Neural cell (in vitro differentiated cells): ENCODE measurements around the gene ADARB2. TPM values are rescaled to one million over a fixed set of nuclear protein-coding genes. Genes with fewer than 3 reads are reported as not detected.

ENCODE experiments used
- H2AFZ ChIP-seq: fragments of 200-600, 300-800 bp; sonication (generic), shearing (Covaris generic); 2 replicates; pipeline ENCODE4 v1.6.0; 2014; ENCODE audit warnings: low read depth, mild to moderate bottlenecking, antibody characterized with exemption, low read length, moderate library complexity
- H3F3A ChIP-seq: fragments of 200-600 bp; shearing (Covaris generic); 2 replicates; pipeline ENCODE4 v1.6.1; 2016; ENCODE audit warnings: mild to moderate bottlenecking, moderate library complexity, mixed read lengths, antibody characterized with exemption, low read length; ENCODE audit not compliant: insufficient read depth, poor library complexity, severe bottlenecking
- H3K27ac ChIP-seq: fragments of 200-600, 300-800 bp; sonication (generic), shearing (Covaris generic); 2 replicates; pipeline ENCODE4 v1.5.1; 2014; ENCODE audit warnings: mild to moderate bottlenecking, low read length, moderate library complexity
- H3K27me3 ChIP-seq: fragments of 300-800, 200-600 bp; sonication (generic), shearing (Covaris generic); 2 replicates; pipeline ENCODE4 v1.6.0; 2014; ENCODE audit warnings: mild to moderate bottlenecking, low read depth, low read length, moderate library complexity; ENCODE audit not compliant: insufficient read depth
- H3K36me3 ChIP-seq: fragments of 300-800, 200-600 bp; sonication (generic), shearing (Covaris generic); 2 replicates; pipeline ENCODE4 v1.5.1; 2014; ENCODE audit warnings: mild to moderate bottlenecking, antibody characterized with exemption, low read length, moderate library complexity; ENCODE audit not compliant: insufficient read depth
- H3K4me2 ChIP-seq: fragments of 300-800, 200-600 bp; sonication (generic), shearing (Covaris generic); 2 replicates; pipeline ENCODE4 v1.6.0; 2014; ENCODE audit warnings: mild to moderate bottlenecking, low read length
- H3K4me3 ChIP-seq: fragments of 300-800, 200-600 bp; sonication (generic), shearing (Covaris generic); 2 replicates; pipeline ENCODE4 v1.5.1; 2014; ENCODE audit warnings: mild to moderate bottlenecking, low read length, moderate library complexity
- H3K79me2 ChIP-seq: fragments of 200-600 bp; shearing (Covaris generic); replicated peaks from 2 replicates; pipeline ENCODE4 v1.6.0; 2014; ENCODE audit warnings: mild to moderate bottlenecking, low read length, moderate library complexity; ENCODE audit not compliant: insufficient read depth
- H3K9ac ChIP-seq: fragments of 300-800, 200-600 bp; sonication (generic), shearing (Covaris generic); 2 replicates; pipeline ENCODE4 v1.6.1; 2016; ENCODE audit warnings: mild to moderate bottlenecking, low read length, mixed read lengths
- H3K9me2 ChIP-seq: fragments of 200-600 bp; shearing (Covaris generic); 2 replicates; pipeline ENCODE4 v1.6.1; 2016; ENCODE audit warnings: mild to moderate bottlenecking, low read length, mixed read lengths; ENCODE audit not compliant: insufficient read depth
- H3K9me3 ChIP-seq: fragments of 200-600, 300-800 bp; sonication (generic), shearing (Covaris generic); 2 replicates; pipeline ENCODE4 v1.6.1; 2016; ENCODE audit warnings: mild to moderate bottlenecking, mixed run types, low read length, moderate library complexity, mixed read lengths
- H4K20me1 ChIP-seq: fragments of 200-600 bp; shearing (Covaris generic); 2 replicates; pipeline ENCODE4 v1.6.1; 2016; ENCODE audit warnings: mild to moderate bottlenecking, mixed run types; ENCODE audit not compliant: insufficient read depth
- EP300 ChIP-seq: fragments of 450-650 bp; conservative IDR thresholded peaks from 2 replicates; pipeline ENCODE4 v1.6.1; 2014; ENCODE audit warnings: antibody characterized with exemption, mild to moderate bottlenecking, moderate library complexity; ENCODE audit not compliant: poor library complexity, severe bottlenecking
- EZH2 ChIP-seq: fragments of 200-600, 300-800 bp; shearing (Covaris generic), sonication (generic); IDR thresholded peaks from 2 replicates; pipeline ENCODE4 v1.6.1; 2014; ENCODE audit warnings: antibody characterized with exemption, low read length, borderline replicate concordance, mild to moderate bottlenecking; ENCODE audit not compliant: insufficient read depth, poor library complexity, severe bottlenecking
- MXI1 ChIP-seq: fragments of 450-650 bp; conservative IDR thresholded peaks from 2 replicates; pipeline ENCODE4 v1.6.1; 2014; ENCODE audit warnings: antibody characterized with exemption, mild to moderate bottlenecking; ENCODE audit not compliant: poor library complexity, severe bottlenecking
- POLR2AphosphoS5 ChIP-seq: IDR thresholded peaks from 2 replicates; pipeline ENCODE4 v1.6.1; 2012
- RAD21 ChIP-seq: fragments of 450-650 bp; conservative IDR thresholded peaks from 2 replicates; pipeline ENCODE4 v1.6.1; 2014; ENCODE audit warnings: antibody characterized with exemption, mild to moderate bottlenecking, moderate library complexity
- REST ChIP-seq: IDR thresholded peaks from 2 replicates; pipeline ENCODE4 v1.6.1; 2012; ENCODE audit warnings: borderline replicate concordance
- SMC3 ChIP-seq: fragments of 450-650 bp; conservative IDR thresholded peaks from 2 replicates; pipeline ENCODE4 v1.6.1; 2014; ENCODE audit warnings: antibody characterized with exemption, mild to moderate bottlenecking, moderate library complexity; ENCODE audit not compliant: poor library complexity
- TAF1 ChIP-seq: IDR thresholded peaks from 2 replicates; pipeline ENCODE4 v1.6.1; 2012; ENCODE audit warnings: low read depth
- polyA plus RNA-seq: library from polyadenylated mRNA; depleted of rRNA; stranded (reverse); fragments of >200 nt; gene quantifications from 2 replicates; pipeline ENCODE4 v1.2.3, GENCODE V29; 2014
- TF ChIP-seq, protein P1 (sequence below): fragments of 450-650 bp; IDR thresholded peaks from 2 replicates; pipeline ENCODE4 v1.5.1; 2014; ENCODE audit warnings: antibody characterized with exemption, mild to moderate bottlenecking, moderate library complexity; ENCODE audit not compliant: poor library complexity, severe bottlenecking

The ADARB2 gene
- polyA plus RNA-seq, 1 donor from 2014 or later, result 3.6 TPM

DNA sequence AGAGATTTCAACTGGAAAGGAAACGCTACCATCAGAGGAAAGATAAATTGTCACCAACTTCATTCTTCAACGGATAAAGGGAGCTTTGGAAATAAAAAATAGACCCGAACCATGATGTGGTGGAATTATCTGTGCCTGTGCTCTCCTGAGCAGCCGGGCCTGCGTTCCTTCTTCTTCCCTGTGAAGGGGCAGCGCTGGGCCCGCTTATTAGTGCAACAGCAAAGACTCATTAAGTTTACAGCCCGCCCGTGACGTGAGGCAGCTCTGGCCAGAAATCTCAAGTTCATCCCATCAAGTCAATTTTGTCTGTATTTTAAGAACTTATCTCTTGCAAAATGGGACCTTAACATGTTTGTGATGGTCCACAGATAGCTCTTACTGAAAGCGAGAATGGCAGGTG is 193.7 kb downstream of the ADARB2 start:
- Histone ChIP-seq H3K9me2 (no peaks in the 10 kb centered on the region), H3K27me3 (no peaks in the 10 kb centered on the region), H3F3A (no peaks in the 10 kb centered on the region), H3K79me2 (no peaks in the 10 kb centered on the region), H4K20me1 (no peaks in the 10 kb centered on the region), H3K9ac (no peak overlapping the region), H3K27ac (no peak overlapping the region), H3K9me3 (no peaks in the 10 kb centered on the region), H3K36me3 (no peaks in the 10 kb centered on the region), H3K4me2 (no peak overlapping the region), H3K4me3 (no peak overlapping the region), H2AFZ (no peak overlapping the region)
- no peak for TF ChIP-seq POLR2AphosphoS5
- no peak for TF ChIP-seq RAD21
- TF ChIP-seq REST, result no peak
- no peak for TF ChIP-seq TAF1
- TF ChIP-seq, protein P1, sequence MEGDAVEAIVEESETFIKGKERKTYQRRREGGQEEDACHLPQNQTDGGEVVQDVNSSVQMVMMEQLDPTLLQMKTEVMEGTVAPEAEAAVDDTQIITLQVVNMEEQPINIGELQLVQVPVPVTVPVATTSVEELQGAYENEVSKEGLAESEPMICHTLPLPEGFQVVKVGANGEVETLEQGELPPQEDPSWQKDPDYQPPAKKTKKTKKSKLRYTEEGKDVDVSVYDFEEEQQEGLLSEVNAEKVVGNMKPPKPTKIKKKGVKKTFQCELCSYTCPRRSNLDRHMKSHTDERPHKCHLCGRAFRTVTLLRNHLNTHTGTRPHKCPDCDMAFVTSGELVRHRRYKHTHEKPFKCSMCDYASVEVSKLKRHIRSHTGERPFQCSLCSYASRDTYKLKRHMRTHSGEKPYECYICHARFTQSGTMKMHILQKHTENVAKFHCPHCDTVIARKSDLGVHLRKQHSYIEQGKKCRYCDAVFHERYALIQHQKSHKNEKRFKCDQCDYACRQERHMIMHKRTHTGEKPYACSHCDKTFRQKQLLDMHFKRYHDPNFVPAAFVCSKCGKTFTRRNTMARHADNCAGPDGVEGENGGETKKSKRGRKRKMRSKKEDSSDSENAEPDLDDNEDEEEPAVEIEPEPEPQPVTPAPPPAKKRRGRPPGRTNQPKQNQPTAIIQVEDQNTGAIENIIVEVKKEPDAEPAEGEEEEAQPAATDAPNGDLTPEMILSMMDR, result no peak
- no peak for TF ChIP-seq MXI1
- TF ChIP-seq EP300, result no peak
- TF ChIP-seq EZH2, result no peak
- no peak for TF ChIP-seq SMC3

GRCh38 chr10:1542941-1543340 is 194.4 kb downstream of the ADARB2 start:
- Histone ChIP-seq H3K4me3 (no peak overlapping the region), H3K27me3 (no peaks in the 10 kb centered on the region), H3F3A (no peaks in the 10 kb centered on the region), H2AFZ (no peak overlapping the region), H4K20me1 (no peaks in the 10 kb centered on the region), H3K9me3 (no peaks in the 10 kb centered on the region), H3K79me2 (no peaks in the 10 kb centered on the region), H3K4me2 (no peak overlapping the region), H3K9me2 (no peaks in the 10 kb centered on the region), H3K36me3 (no peaks in the 10 kb centered on the region), H3K27ac (no peak overlapping the region), H3K9ac (no peak overlapping the region)
- TF ChIP-seq RAD21 (no peak), REST (no peak), TAF1 (no peak), MXI1 (no peak), EP300 (no peak), POLR2AphosphoS5 (no peak), SMC3 (no peak), EZH2 (no peak)
- TF ChIP-seq, protein P1, result no peak
